IMR-90 (cell line): Measurements from ENCODE around the gene GARIN5A. TPM values are rescaled to one million over a fixed set of nuclear protein-coding genes. Genes with fewer than 3 reads are reported as not detected.

Experiments used
- ATAC-seq: fragments of 200-7000 bp; cut with Tn5 transposase; 2 replicates; pipeline ENCODE4 v1.9.1; 2020; ENCODE audit warnings: low read depth, mild to moderate bottlenecking, moderate library complexity
- BruUV-seq: library from RNA; stranded (reverse); fragments of 400-500 nt; replicated peaks from 2 replicates; lab custom pipeline; 2021; lab: Mats Ljungman, UMichigan
- CTCF ChIA-PET: fragments of 300-600 bp; formaldehyde crosslinking; extraction: SDS; loops from one replicate; lab custom pipeline; 2021; ENCODE audit warnings: antibody characterized with exemption; lab: Yijun Ruan, JAX
- POLR2A ChIA-PET: fragments of 300-600 bp; sonication (Branson Sonifier 250); formaldehyde crosslinking; loops from one replicate; lab custom pipeline; 2022; ENCODE audit warnings: antibody characterized with exemption; ENCODE audit not compliant: unreplicated experiment; lab: Charles Lee
- DNase-seq: peaks from one replicate; pipeline ENCODE4 v3.0.0; 2013
- H2AFZ ChIP-seq: replicated peaks from 2 replicates; pipeline ENCODE3; 2013; ENCODE audit warnings: low read length, mild to moderate bottlenecking; ENCODE audit not compliant: poor library complexity
- H2AK5ac ChIP-seq: 2 replicates; pipeline ENCODE4 v1.6.1; 2013; ENCODE audit warnings: low read depth, low read length, inconsistent platforms
- H2AK9ac ChIP-seq: replicated peaks from 2 replicates; pipeline ENCODE3; 2013; ENCODE audit warnings: mild to moderate bottlenecking, low read depth, low read length, moderate library complexity; ENCODE audit not compliant: poor library complexity
- H2BK120ac ChIP-seq: 2 replicates; pipeline ENCODE4 v1.6.1; 2013; ENCODE audit warnings: low read depth, low read length, inconsistent platforms
- H2BK15ac ChIP-seq: 3 replicates; pipeline ENCODE4 v1.6.1; 2013; ENCODE audit warnings: low read depth, low read length, inconsistent platforms
- H2BK20ac ChIP-seq: 2 replicates; pipeline ENCODE4 v1.6.1; 2013; ENCODE audit warnings: low read depth, mild to moderate bottlenecking, inconsistent platforms, low read length, moderate library complexity
- H2BK5ac ChIP-seq: 2 replicates; pipeline ENCODE4 v1.6.1; 2013; ENCODE audit warnings: mild to moderate bottlenecking, low read depth, low read length, inconsistent platforms; ENCODE audit not compliant: poor library complexity, severe bottlenecking
- H3K14ac ChIP-seq: replicated peaks from 2 replicates; pipeline ENCODE4 v1.6.1; 2013; ENCODE audit warnings: low read depth, low read length, inconsistent platforms
- H3K18ac ChIP-seq: 2 replicates; pipeline ENCODE4 v1.6.1; 2013; ENCODE audit warnings: low read depth, low read length, control low read depth
- H3K23ac ChIP-seq: 2 replicates; pipeline ENCODE4 v1.6.1; 2013; ENCODE audit warnings: low read depth, low read length, inconsistent platforms
- H3K27ac ChIP-seq: 2 replicates; pipeline ENCODE4 v1.5.1; 2013; ENCODE audit warnings: mild to moderate bottlenecking, control low read depth, low read length; ENCODE audit not compliant: insufficient read depth
- H3K27me3 ChIP-seq: 2 replicates; pipeline ENCODE4 v1.6.1; 2013; ENCODE audit warnings: low read length; ENCODE audit not compliant: control insufficient read depth, insufficient read depth
- H3K36me3 ChIP-seq: 2 replicates; pipeline ENCODE4 v1.6.1; 2013; ENCODE audit warnings: low read length, mixed read lengths; ENCODE audit not compliant: control insufficient read depth, insufficient read depth
- H3K4ac ChIP-seq: 2 replicates; pipeline ENCODE4 v1.6.1; 2013; ENCODE audit warnings: low read depth, low read length, inconsistent platforms
- H3K4me1 ChIP-seq: 2 replicates; pipeline ENCODE4 v1.6.1; 2013; ENCODE audit warnings: low read length, mixed read lengths; ENCODE audit not compliant: control insufficient read depth, insufficient read depth
- H3K4me2 ChIP-seq: 2 replicates; pipeline ENCODE4 v1.6.1; 2013; ENCODE audit warnings: low read depth, mild to moderate bottlenecking, control low read depth, low read length, moderate library complexity
- H3K4me3 ChIP-seq: 2 replicates; pipeline ENCODE4 v1.5.1; 2013; ENCODE audit warnings: low read depth, mild to moderate bottlenecking, control low read depth, low read length, moderate library complexity; ENCODE audit not compliant: insufficient read depth
- H3K56ac ChIP-seq: 2 replicates; pipeline ENCODE4 v1.6.1; 2013; ENCODE audit warnings: low read length, inconsistent platforms; ENCODE audit not compliant: insufficient read depth; ENCODE audit errors: extremely low read depth
- H3K79me1 ChIP-seq, 2 experiments: 2 replicates each; pipeline ENCODE4 v1.6.1; 2013; ENCODE audit warnings: low read length in 2 of 2, inconsistent platforms in 1 of 2, low read depth in 1 of 2
- H3K9ac ChIP-seq: 2 replicates; pipeline ENCODE4 v1.6.1; 2013; ENCODE audit warnings: low read depth, low read length, control low read depth
- H3K9me1 ChIP-seq: 2 replicates; pipeline ENCODE4 v1.6.1; 2013; ENCODE audit warnings: low read length, inconsistent platforms; ENCODE audit not compliant: insufficient read depth
- H3K9me3 ChIP-seq: 2 replicates; pipeline ENCODE4 v1.6.1; 2013; ENCODE audit warnings: low read length; ENCODE audit not compliant: control insufficient read depth, insufficient read depth
- H4K20me1 ChIP-seq: 2 replicates; pipeline ENCODE4 v1.6.1; 2013; ENCODE audit warnings: low read length, inconsistent platforms; ENCODE audit not compliant: insufficient read depth
- H4K5ac ChIP-seq: 2 replicates; pipeline ENCODE4 v1.6.1; 2013; ENCODE audit warnings: mild to moderate bottlenecking, low read depth, low read length, control low read depth
- H4K8ac ChIP-seq, 2 experiments: 2 replicates each; pipeline ENCODE4 v1.6.1; 2013; ENCODE audit warnings: low read depth in 2 of 2, low read length in 2 of 2, control low read depth in 1 of 2, inconsistent platforms in 1 of 2
- H4K91ac ChIP-seq: 2 replicates; pipeline ENCODE4 v1.6.1; 2013; ENCODE audit warnings: low read depth, low read length, inconsistent platforms; ENCODE audit not compliant: insufficient read depth
- CHD1 ChIP-seq: IDR thresholded peaks from 2 replicates; pipeline ENCODE4 v1.6.1; 2012; ENCODE audit warnings: low read depth, low read length, improper control_type of control experiment
- CTCF ChIP-seq: conservative IDR thresholded peaks from 2 replicates; pipeline ENCODE4 v1.5.1; 2012; ENCODE audit warnings: mild to moderate bottlenecking, low read depth, low read length, improper control_type of control experiment
- ELK1 ChIP-seq: fragments of 150-350 bp; IDR thresholded peaks from 2 replicates; pipeline ENCODE4 v1.6.1; 2016; ENCODE audit warnings: low read depth, mild to moderate bottlenecking, low read length, moderate library complexity, borderline replicate concordance
- RCOR1 ChIP-seq: IDR thresholded peaks from 2 replicates; pipeline ENCODE4 v1.6.1; 2012; ENCODE audit warnings: mild to moderate bottlenecking, low read length, improper control_type of control experiment; ENCODE audit not compliant: insufficient replicate concordance
- WGBS, 2 experiments: methylation state at CpG; one replicate each; pipeline versions ENCODE4 v1.1.5 to v1.1.7; 2013; ENCODE audit warnings: missing lambda C conversion rate in 2 of 2; ENCODE audit not compliant: insufficient read length in 1 of 2; ENCODE audit errors: extremely low coverage in 2 of 2; 5-methylcytosine and 5-hydroxymethylcytosine counted together
- dilution Hi-C: fragments of 300-500 bp; cut with HindIII; formaldehyde crosslinking; loops from one replicate; pipeline ENCODE4 v1.14.3; 2018; ENCODE audit warnings: low sequenced_read_pairs; ENCODE audit not compliant: unreplicated experiment
- in situ Hi-C: fragments of 300-500 bp; cut with MboI; formaldehyde crosslinking; loops from 3 replicates; pipeline ENCODE4 v1.14.3; 2019; ENCODE audit warnings: low sequenced_read_pairs, inconsistent platforms, mixed read lengths
- intact Hi-C: fragments of 100-400 bp; cut with micrococcal nuclease; formaldehyde crosslinking; loops from 2 replicates; pipeline ENCODE4 v1.10.0; 2022
- polyA plus RNA-seq, 3 experiments: library from polyadenylated mRNA; depleted of rRNA; stranded (reverse); fragments of >200 nt; gene quantifications; 2 replicates each; pipeline ENCODE4 v1.2.3, GENCODE V29; 2012; ENCODE audit warnings: low replicate concordance in 1 of 3
- total RNA-seq: library from RNA; depleted of rRNA; stranded (reverse); fragments of >200 nt; gene quantifications from 2 replicates; pipeline ENCODE4 v1.2.3, GENCODE V29; 2012

Gene GARIN5A
- total and polyA plus RNA-seq, 2 of the 4 experiments (the other 2 are of a cell fraction): 0.53 TPM; not detected in 1

GRCh38 chr19:50465986-50466705 lies 10.5 kb downstream of the GARIN5A start:
- intact Hi-C loops: no loop called here
- ATAC-seq (no peak), DNase-seq (no peak)
- H4K91ac ChIP-seq: no peak overlapping the region
- no peaks in the 10 kb centered on the region for H3K9me1 ChIP-seq
- ChIA-PET CTCF (no interaction called here), POLR2A (no interaction called here)
- in situ Hi-C loops: no loop called here
- no peak overlapping the region for H2BK120ac ChIP-seq
- dilution Hi-C loops: no loop called here
- no peaks in the 10 kb centered on the region for H3K9me3 ChIP-seq
- no peak overlapping the region for H4K5ac ChIP-seq
- H2AK5ac ChIP-seq: no peak overlapping the region
- H3K4me3 ChIP-seq: no peak overlapping the region
- H3K27ac ChIP-seq: no peak overlapping the region
- no peak overlapping the region for H3K4ac ChIP-seq
- no peak overlapping the region for H2AK9ac ChIP-seq
- no peak overlapping the region for H3K4me2 ChIP-seq
- H3K36me3 ChIP-seq: no peaks in the 10 kb centered on the region
- H3K14ac ChIP-seq: no peak overlapping the region
- H2AFZ ChIP-seq: no peak overlapping the region
- TF ChIP-seq CTCF (0 out of 2 replicates have a peak, but pooled peaks have one; percentile 13), RCOR1 (no peak), CHD1 (no peak), ELK1 (no peak)
- H2BK20ac ChIP-seq: no peak overlapping the region
- no peak overlapping the region for H2BK15ac ChIP-seq
- no peak overlapping the region for H3K18ac ChIP-seq
- no peaks in the 10 kb centered on the region for H3K4me1 ChIP-seq
- WGBS, 2 experiments: 27% methylated on average over 6 of the region's 29 CpGs; no CpG with 5 or more reads in 1 of the 2 experiments
- H4K8ac ChIP-seq: no peak overlapping the region
- H3K23ac ChIP-seq: no peak overlapping the region
- no TSS peak for BruUV-seq
- H3K27me3 ChIP-seq: peaks cover 2% of the 10 kb centered on the region; the same call in 1 of the 2 replicates
- H3K9ac ChIP-seq: no peak overlapping the region
- H4K20me1 ChIP-seq: no peaks in the 10 kb centered on the region
- H2BK5ac ChIP-seq: no peak overlapping the region
- H3K79me1 ChIP-seq: no peaks in the 10 kb centered on the region
- no peak overlapping the region for H3K56ac ChIP-seq
